HFF-Myc (cell line): ENCODE results near the gene C1QA.

ENCODE experiments used
- DNase-seq: peaks from one replicate; pipeline ENCODE4 v3.0.0-alpha.2; 2011; ENCODE audit warnings: low read depth; ENCODE audit errors: extremely low read depth
- H3K4me3 ChIP-seq: replicated peaks from 2 replicates; pipeline ENCODE4 v1.5.1; 2011; ENCODE audit warnings: low read depth, mild to moderate bottlenecking, control low read depth, low read length
- TF ChIP-seq, protein P1 (sequence below): IDR thresholded peaks from 2 replicates; pipeline ENCODE4 v1.5.1; 2012; ENCODE audit warnings: mild to moderate bottlenecking, low read depth, low read length, control low read depth; ENCODE audit errors: missing control alignments

C1QA gene

DNA sequence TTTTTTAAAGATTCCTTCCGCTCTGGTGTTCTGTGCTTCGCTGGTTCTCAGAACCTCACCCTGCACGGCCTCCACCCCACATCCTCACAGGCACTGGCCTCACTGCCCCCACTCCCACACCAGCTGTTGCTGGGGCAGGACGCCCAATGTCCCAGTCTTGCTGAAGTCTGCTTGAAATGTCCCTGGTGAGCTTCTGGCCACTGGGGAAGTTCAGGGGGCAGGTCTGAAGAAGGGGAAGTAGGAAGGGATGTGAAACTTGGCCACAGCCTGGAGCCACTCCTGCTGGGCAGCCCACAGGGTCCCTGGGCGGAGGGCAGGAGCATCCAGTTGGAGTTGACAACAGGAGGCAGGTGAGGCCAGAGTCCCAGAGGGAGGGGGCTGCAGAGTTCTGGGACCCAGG is at the start of gene C1QA:
C1QA (plus strand) TSS at position 276 of the 400 bp plus-strand sequence. CDS start 989 bp downstream, outside the sequence.
- no peak within 1 kb of the TSS for H3K4me3 ChIP-seq
- TF ChIP-seq, protein P1, sequence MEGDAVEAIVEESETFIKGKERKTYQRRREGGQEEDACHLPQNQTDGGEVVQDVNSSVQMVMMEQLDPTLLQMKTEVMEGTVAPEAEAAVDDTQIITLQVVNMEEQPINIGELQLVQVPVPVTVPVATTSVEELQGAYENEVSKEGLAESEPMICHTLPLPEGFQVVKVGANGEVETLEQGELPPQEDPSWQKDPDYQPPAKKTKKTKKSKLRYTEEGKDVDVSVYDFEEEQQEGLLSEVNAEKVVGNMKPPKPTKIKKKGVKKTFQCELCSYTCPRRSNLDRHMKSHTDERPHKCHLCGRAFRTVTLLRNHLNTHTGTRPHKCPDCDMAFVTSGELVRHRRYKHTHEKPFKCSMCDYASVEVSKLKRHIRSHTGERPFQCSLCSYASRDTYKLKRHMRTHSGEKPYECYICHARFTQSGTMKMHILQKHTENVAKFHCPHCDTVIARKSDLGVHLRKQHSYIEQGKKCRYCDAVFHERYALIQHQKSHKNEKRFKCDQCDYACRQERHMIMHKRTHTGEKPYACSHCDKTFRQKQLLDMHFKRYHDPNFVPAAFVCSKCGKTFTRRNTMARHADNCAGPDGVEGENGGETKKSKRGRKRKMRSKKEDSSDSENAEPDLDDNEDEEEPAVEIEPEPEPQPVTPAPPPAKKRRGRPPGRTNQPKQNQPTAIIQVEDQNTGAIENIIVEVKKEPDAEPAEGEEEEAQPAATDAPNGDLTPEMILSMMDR = no peak
- no peak for DNase-seq

DNA sequence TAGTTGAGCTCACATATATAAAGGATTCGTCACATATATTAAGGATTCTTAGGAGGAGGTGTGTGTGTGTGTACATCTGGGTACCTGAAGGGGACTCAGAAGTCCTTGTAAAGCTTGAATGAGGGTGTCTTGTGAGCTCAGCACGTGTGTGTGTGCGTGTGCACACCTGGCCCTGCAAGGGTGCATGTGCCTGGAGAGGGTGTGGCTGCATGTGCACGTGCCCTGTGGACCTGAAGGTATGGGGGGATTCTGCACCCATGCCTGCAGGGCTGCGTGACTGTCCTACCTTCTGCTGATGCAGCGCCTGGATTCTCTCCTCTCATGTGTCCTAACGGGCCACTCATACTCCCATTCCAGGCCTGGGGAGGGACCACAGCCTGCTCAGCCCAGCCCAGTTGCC is 49.2 kb upstream of the C1QA start:
- TF ChIP-seq, protein P1 = no peak
- no peak overlapping the region for H3K4me3 ChIP-seq

GRCh38 chr1:22588899-22589422 is 47.5 kb upstream of the C1QA start:
- DNase-seq = no peak
- H3K4me3 ChIP-seq = no peak overlapping the region
- TF ChIP-seq, protein P1 = no peak

More for the DNA sequence above, 49.2 kb upstream of the C1QA start:
- DNase-seq = no peak

DNA sequence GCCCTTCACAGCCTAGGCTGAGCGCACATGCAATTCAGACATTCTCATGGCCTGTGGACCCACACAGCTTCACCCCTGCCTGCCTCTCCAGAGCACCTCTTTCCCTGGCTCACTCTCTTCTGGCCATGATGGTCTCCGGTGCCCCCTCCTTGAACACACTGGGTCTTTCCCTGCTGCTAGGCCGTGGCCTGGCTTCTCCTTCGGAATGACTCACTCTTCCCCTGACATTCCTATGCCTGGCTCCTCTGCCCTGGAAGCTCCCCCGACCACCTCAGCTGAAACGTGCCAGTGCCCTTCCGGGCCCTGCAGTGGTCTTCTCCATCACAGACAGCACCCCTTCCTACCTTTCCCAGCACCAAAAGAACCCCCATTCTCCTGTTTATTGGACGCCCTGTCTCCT is 44.9 kb upstream of the C1QA start:
- no peak for DNase-seq
- TF ChIP-seq, protein P1 = no peak
- H3K4me3 ChIP-seq = no peak overlapping the region

- no peak overlapping the region for H3K4me3 ChIP-seq
- no peak for DNase-seq
- TF ChIP-seq, protein P1 = no peak
Measured at GRCh38 chr1:22592051-22592450, 44.4 kb upstream of the C1QA start.

DNA sequence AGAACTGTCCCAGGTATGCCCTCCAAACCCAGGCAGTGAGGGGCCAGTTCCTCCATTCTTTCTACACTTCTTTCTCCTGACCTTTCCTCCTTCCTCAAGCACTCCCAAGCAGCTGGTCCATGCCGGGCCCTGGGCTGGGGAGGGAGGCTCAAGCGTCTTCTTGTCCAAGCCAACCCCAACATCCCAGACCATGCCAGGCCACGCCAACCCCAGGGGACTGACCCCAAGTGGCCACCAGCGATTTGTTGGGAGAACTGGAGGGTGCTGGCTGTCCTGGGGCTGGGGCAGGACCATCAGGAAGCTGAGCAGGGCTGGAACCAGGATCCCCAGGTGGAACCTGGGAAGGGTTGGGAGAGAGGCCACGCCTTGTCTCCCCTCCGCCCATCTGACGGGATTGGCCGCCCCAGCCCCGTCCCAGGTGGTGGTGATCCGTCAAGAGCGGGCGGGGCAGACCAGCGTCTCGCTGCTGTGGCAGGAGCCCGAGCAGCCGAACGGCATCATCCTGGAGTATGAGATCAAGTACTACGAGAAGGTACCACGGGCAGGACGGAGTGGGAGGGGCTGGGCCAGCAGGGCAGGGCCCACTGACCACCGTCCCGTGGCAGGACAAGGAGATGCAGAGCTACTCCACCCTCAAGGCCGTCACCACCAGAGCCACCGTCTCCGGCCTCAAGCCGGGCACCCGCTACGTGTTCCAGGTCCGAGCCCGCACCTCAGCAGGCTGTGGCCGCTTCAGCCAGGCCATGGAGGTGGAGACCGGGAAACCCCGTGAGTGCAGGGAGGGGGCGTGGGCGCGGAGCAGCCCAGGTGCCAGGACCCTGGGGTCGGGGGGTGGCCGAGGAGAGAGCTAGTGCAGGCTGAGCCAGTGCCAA is 43.3 kb upstream of the C1QA start:
- TF ChIP-seq, protein P1 = no peak
- DNase-seq = no peak
- H3K4me3 ChIP-seq = no peak overlapping the region

DNA sequence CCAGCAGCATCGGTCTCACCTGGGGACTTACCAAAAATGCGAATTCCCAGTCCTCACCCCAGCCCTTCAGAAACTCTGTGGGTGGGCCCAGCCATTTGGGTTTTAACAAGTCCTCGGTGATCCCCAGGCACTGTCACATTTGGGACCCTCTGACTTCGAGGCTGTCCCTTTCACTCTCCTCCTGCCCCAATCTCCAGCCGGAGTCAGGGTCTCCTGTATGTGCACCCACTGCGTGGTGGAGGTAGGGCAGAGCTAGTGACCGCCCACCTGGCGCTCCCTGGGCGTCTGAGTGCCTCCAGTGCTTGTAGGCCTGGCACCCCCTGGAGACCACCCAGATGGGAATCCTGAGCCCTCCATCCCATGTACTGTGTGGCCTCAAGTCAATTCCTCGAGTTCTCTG is 42.0 kb upstream of the C1QA start:
- no peak for DNase-seq
- no peak overlapping the region for H3K4me3 ChIP-seq
- TF ChIP-seq, protein P1 = no peak
